IPS-20b (cell line): ENCODE results near the gene TCF4.

ENCODE experiments used
- H3K27ac ChIP-seq: one replicate; pipeline ENCODE4 v1.5.1; 2013; ENCODE audit warnings: low read length
- H3K27me3 ChIP-seq: 2 replicates; pipeline ENCODE4 v1.6.1; 2013; ENCODE audit warnings: mild to moderate bottlenecking, low read length, inconsistent platforms; ENCODE audit not compliant: insufficient read depth
- H3K36me3 ChIP-seq: 2 replicates; pipeline ENCODE4 v1.6.1; 2013; ENCODE audit warnings: low read depth, mild to moderate bottlenecking, inconsistent platforms, low read length, moderate library complexity; ENCODE audit not compliant: insufficient read depth
- H3K4me1 ChIP-seq: 2 replicates; pipeline ENCODE4 v1.6.1; 2013; ENCODE audit warnings: mild to moderate bottlenecking, control low read depth, inconsistent platforms, low read length, moderate library complexity; ENCODE audit not compliant: insufficient read depth
- H3K4me3 ChIP-seq: 2 replicates; pipeline ENCODE4 v1.5.1; 2013; ENCODE audit warnings: mild to moderate bottlenecking, low read length, inconsistent platforms
- H3K9ac ChIP-seq: 2 replicates; pipeline ENCODE4 v1.6.1; 2013; ENCODE audit warnings: low read depth, mild to moderate bottlenecking, inconsistent platforms, low read length, moderate library complexity
- H3K9me3 ChIP-seq: 2 replicates; pipeline ENCODE4 v1.6.1; 2013; ENCODE audit warnings: mild to moderate bottlenecking, low read depth, low read length, inconsistent platforms; ENCODE audit not compliant: insufficient read depth

Gene TCF4

DNA sequence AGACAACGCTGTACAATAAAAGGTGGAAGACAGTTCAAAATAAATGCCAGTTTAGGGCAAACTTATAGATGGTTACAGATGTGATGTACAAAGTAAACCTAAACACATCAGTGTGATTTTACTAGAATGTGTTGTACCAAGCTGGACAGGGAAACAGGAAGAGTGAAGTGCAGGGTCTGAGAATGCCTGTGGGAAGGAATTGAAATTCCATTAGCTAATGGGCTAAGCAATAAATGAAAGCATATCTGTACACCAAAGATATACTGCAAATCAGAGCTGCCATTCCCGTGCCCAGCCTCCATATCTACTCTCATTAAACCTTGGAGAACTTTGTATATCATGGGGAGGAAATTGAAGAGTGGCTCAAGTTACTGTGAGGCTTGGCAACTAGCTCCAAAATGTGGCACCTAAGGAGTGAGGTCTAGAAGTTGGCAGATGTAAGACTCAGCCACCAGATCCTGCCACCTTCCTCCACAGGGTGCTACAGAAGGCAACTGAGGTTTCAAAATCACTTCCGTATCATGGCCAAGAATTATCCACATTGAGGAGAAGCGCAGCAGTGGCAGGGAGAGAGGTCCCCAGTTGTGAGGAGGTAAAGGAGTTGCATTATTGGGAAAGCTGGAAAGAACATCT is 277.8 kb downstream of the TCF4 start:
- H3K9ac ChIP-seq, result no peak overlapping the region
- no peak overlapping the region for H3K4me3 ChIP-seq
- no peaks in the 10 kb centered on the region for H3K9me3 ChIP-seq
- no peak overlapping the region for H3K27ac ChIP-seq
- peaks cover 34% of the 10 kb centered on the region for H3K4me1 ChIP-seq
- H3K27me3 ChIP-seq, result no peaks in the 10 kb centered on the region
- no peaks in the 10 kb centered on the region for H3K36me3 ChIP-seq

DNA sequence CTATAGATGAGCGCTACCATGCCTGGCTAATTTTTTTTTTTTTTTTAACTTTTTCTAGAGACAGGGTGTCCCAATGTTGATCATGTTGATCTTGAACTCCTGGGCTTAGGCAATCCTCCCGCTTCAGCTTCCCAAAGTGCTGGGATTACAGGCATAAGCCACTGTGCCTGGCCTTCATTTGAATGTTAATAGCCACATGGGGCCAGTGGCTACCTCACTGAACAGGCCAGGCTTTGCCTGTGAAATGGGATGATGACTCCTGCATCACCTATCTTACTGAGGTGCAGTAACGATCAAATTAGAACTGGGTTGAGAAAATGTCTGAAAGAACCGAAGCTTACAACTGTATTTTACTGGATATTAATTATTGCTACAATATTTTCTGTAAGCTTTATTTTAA is 278.7 kb downstream of the TCF4 start:
- Histone ChIP-seq H3K27me3 (no peaks in the 10 kb centered on the region), H3K9me3 (no peaks in the 10 kb centered on the region), H3K4me1 (peaks cover 24% of the 10 kb centered on the region; the same call in 1 of the 2 replicates), H3K36me3 (no peaks in the 10 kb centered on the region), H3K4me3 (no peak overlapping the region), H3K9ac (no peak overlapping the region), H3K27ac (no peak overlapping the region)

- Histone ChIP-seq H3K4me3 (no peak overlapping the region), H3K36me3 (no peaks in the 10 kb centered on the region), H3K4me1 (peaks cover 12% of the 10 kb centered on the region; the same call in 1 of the 2 replicates), H3K27ac (no peak overlapping the region), H3K27me3 (no peaks in the 10 kb centered on the region), H3K9me3 (no peaks in the 10 kb centered on the region), H3K9ac (no peak overlapping the region)
These were observed 280.5 kb downstream of the TCF4 start for GRCh38 chr18:55307505-55307904.

DNA sequence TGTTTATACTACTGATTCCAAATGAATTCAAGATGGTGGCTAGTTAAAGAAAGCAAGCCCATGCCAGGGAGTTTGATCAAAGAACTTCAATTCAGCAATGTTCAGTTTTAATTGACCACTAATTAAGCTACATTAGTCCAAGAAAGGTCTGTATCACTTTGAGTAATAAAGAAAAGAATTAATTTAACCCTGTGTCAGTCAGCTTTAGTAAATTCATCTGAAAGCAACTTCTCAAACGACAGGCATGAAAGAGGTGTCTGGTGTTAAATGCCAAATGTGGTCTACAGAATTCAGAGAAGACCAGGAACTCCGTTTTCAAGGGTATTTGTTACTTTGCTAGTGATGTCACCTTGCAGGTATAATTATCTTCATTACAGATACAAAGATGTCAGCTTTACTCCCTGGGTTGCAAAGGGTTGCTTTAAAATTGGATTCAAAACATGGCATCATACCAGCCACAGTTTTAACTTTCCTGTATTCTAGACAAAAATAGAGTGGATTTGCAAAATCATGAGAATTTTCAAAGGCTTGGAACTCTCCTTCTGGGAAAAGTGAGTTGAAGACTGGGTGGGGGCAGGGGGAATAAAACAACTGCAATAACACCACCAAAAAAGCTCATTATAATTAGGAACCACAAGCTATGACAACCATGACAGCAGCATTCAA is 281.5 kb downstream of the TCF4 start:
- Histone ChIP-seq H3K4me3 (no peak overlapping the region), H3K4me1 (peaks cover 17% of the 10 kb centered on the region), H3K36me3 (no peaks in the 10 kb centered on the region), H3K9me3 (no peaks in the 10 kb centered on the region), H3K9ac (no peak overlapping the region), H3K27ac (no peak overlapping the region), H3K27me3 (no peaks in the 10 kb centered on the region)

GRCh38 chr18:55302167-55302833 is 285.7 kb downstream of the TCF4 start:
- H3K4me3 ChIP-seq, result peak overlapping the region; percentile 9; the same call in 1 of the 2 replicates
- no peaks in the 10 kb centered on the region for H3K9me3 ChIP-seq
- H3K4me1 ChIP-seq, result peaks cover 47% of the 10 kb centered on the region
- no peaks in the 10 kb centered on the region for H3K36me3 ChIP-seq
- peak overlapping the region; percentile 55; the same call in 1 of the 2 replicates for H3K9ac ChIP-seq
- H3K27me3 ChIP-seq, result no peaks in the 10 kb centered on the region
- H3K27ac ChIP-seq, result no peak overlapping the region

GRCh38 chr18:55301824-55302166 is 286.2 kb downstream of the TCF4 start:
- no peaks in the 10 kb centered on the region for H3K27me3 ChIP-seq
- H3K4me3 ChIP-seq, result peak overlapping the region; percentile 9; the same call in 1 of the 2 replicates
- no peaks in the 10 kb centered on the region for H3K36me3 ChIP-seq
- H3K27ac ChIP-seq, result no peak overlapping the region
- H3K4me1 ChIP-seq, result peaks cover 52% of the 10 kb centered on the region
- H3K9me3 ChIP-seq, result no peaks in the 10 kb centered on the region
- peak overlapping the region; percentile 55; the same call in 1 of the 2 replicates for H3K9ac ChIP-seq

- H3K4me1 ChIP-seq, result peaks cover 50% of the 10 kb centered on the region
- H3K27ac ChIP-seq, result no peak overlapping the region
- no peaks in the 10 kb centered on the region for H3K9me3 ChIP-seq
- peak overlapping the region; percentile 14; the same call in 1 of the 2 replicates for H3K9ac ChIP-seq
- 0 out of 2 replicates have a peak overlapping the region, but pooled peaks have one; percentile 4 for H3K4me3 ChIP-seq
- H3K27me3 ChIP-seq, result no peaks in the 10 kb centered on the region
- no peaks in the 10 kb centered on the region for H3K36me3 ChIP-seq
These were observed 287.0 kb downstream of the TCF4 start for GRCh38 chr18:55300936-55301531.

DNA sequence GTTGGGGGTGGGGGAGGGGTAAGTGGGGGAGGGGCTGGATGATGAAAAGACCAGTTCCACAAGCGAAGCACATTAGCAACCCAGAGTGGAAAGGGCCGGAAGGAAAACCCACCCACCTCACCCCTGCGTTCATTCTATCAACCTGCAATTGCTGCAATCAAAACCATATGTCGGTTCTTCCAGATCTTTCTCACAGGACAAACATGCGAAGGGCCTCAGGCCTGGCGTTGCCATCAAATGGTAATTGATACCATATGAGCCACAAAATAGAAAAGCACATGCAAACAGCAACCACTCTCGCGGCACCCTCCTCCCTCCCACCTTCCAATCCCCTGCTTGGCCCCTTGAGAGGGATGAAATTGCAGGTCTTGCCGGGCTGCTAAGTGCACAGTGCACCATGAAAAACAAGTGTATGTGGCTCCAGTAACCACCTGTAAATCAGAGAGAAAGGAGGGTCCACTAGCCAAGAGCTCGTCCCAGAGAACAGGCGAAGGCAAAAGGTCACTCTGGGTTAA is 287.5 kb downstream of the TCF4 start:
- Histone ChIP-seq H3K9ac (peak overlapping the region; percentile 14; the same call in 1 of the 2 replicates), H3K9me3 (no peaks in the 10 kb centered on the region), H3K4me1 (peaks cover 50% of the 10 kb centered on the region), H3K27ac (no peak overlapping the region), H3K27me3 (no peaks in the 10 kb centered on the region), H3K4me3 (0 out of 2 replicates have a peak overlapping the region, but pooled peaks have one; percentile 4), H3K36me3 (no peaks in the 10 kb centered on the region)

- no peaks in the 10 kb centered on the region for H3K9me3 ChIP-seq
- H3K27me3 ChIP-seq, result no peaks in the 10 kb centered on the region
- H3K4me1 ChIP-seq, result peaks cover 42% of the 10 kb centered on the region; the same call in 1 of the 2 replicates
- H3K9ac ChIP-seq, result no peak overlapping the region
- no peak overlapping the region for H3K27ac ChIP-seq
- no peak overlapping the region for H3K4me3 ChIP-seq
- H3K36me3 ChIP-seq, result 0 out of 2 replicates have a peak, but pooled peaks cover 10% of the 10 kb centered on the region
These were observed 291.2 kb downstream of the TCF4 start for GRCh38 chr18:55296778-55297177.

DNA sequence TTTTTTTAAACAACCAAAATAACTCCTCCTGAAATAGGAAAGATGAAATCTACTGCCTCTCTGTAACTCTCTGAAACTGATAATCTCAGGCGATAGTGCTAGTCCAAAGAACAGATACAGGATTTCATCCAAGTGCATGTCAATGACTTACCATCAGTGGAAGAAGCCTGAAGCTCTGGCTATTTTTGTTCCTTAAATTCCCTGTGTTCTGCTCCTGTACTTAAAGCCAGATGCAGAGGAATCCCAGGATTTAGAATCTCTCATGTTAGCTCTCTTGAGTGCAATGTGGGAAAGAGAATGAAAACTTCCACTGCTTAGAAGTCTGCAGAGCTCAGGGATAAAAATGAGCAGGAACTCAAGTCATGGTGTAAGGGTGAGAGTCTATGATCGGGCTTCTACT is 291.9 kb downstream of the TCF4 start:
- Histone ChIP-seq H3K9ac (no peak overlapping the region), H3K27me3 (no peaks in the 10 kb centered on the region), H3K9me3 (no peaks in the 10 kb centered on the region), H3K4me3 (no peak overlapping the region), H3K36me3 (0 out of 2 replicates have a peak, but pooled peaks cover 10% of the 10 kb centered on the region), H3K4me1 (peaks cover 43% of the 10 kb centered on the region), H3K27ac (no peak overlapping the region)

DNA sequence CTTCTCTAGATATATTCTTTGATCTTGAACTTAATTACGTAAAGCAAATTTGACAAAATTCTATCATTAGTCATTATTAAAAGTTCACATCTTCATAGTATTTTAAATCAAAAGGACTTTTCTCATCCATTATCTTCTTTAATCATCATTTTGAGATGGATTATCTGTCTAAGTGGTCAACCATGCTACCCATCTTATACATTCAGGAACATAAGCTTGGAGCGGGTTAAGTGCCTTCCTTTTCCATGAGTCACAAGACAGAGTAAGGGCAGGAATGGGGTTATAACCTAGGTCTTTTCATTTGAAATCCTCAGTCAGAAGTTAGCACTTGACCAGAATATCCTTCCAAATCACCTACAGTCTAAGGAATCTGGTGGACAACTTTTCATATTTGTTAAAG is 297.1 kb downstream of the TCF4 start:
- H3K27ac ChIP-seq, result no peak overlapping the region
- no peaks in the 10 kb centered on the region for H3K9me3 ChIP-seq
- H3K27me3 ChIP-seq, result no peaks in the 10 kb centered on the region
- peaks cover 11% of the 10 kb centered on the region for H3K4me1 ChIP-seq
- no peak overlapping the region for H3K4me3 ChIP-seq
- 0 out of 2 replicates have a peak, but pooled peaks cover 10% of the 10 kb centered on the region for H3K36me3 ChIP-seq
- H3K9ac ChIP-seq, result no peak overlapping the region
